HG03039 (cell line): ENCODE results near the gene ECE2.

Experiments
- ATAC-seq: cut with Tn5 transposase; IDR thresholded peaks from one replicate; pipeline ENCODE4 v1.9.1; 2021; ENCODE audit warnings: mild to moderate bottlenecking, moderate library complexity; ENCODE audit not compliant: unreplicated experiment

The ECE2 gene

GRCh38 chr3:184275961-184276910 lies at the start of gene ECE2:
Gene ECE2, plus strand, starts transcription at chr3:184276022. Its CDS starts 132 bp downstream, at chr3:184276154.
- no peak for ATAC-seq

- no peak for ATAC-seq
Measured at GRCh38 chr3:184227481-184227935, 48.3 kb upstream of the ECE2 start.

GRCh38 chr3:184228376-184229137 lies 47.3 kb upstream of the ECE2 start:
- no peak for ATAC-seq

DNA sequence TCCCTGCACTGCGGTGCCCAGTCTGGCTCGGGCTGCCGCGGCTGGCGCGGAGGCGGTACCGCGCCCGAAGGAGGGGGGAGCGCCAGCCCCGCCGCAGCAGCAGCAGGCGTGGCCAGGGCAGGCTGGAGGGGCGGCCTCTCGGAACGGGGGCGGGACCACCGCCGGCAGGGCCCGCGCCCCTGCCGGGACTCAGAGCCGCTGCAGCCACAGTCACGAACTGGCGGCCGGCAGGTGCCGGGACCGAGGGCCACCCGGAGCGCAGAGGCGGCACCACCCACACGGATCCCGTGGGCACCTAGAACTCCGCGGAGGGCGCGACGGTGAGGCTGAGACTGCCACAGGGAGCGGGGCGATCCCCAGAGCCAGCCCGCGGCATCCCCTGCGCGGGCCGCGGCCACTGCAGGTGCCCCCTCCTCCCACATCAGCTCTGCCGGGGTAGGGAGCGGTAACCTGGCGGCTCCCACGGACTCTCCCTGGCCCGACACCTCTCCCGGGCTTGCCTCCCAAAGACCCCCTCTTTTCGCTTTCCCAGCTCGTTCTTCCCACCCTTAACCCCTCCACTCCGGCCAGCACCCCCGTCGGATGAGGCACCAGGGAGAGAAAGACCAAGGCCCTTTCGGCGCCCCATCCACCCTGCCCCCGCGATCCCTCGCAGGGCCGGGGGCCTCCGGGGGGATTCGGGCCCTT lies 46.3 kb upstream of the ECE2 start, which contains the start of gene VWA5B2:
TSS of gene VWA5B2 (plus strand) at position 192 of the 687 bp plus-strand sequence. CDS start 944 bp downstream, outside the sequence.
- no peak for ATAC-seq

- no peak for ATAC-seq
Measured at GRCh38 chr3:184230081-184230602, 45.7 kb upstream of the ECE2 start.

- no peak for ATAC-seq
Measured at GRCh38 chr3:184230603-184231528, 45.0 kb upstream of the ECE2 start.

DNA sequence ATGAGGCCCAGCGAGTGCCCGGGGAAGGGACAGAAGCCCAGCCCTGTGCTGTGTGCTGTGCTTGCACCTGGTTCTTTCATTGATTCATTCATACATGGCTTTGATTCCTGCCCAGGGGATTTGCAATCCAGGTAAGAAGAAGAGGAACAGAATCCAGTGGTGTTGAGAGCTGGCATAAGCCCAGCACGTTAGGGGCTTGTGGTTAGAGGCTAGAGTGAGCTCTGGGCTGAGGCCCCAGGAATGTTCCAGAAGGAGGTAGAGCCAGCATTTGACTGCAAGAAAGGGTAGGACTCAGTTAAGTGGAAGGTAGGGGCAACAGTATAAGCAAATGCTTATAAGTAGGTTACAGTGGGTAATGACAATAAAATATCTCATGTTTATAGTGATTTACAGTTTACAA lies 44.2 kb upstream of the ECE2 start:
- ATAC-seq: no peak

- no peak for ATAC-seq
Measured at GRCh38 chr3:184233127-184233843, 42.5 kb upstream of the ECE2 start.

DNA sequence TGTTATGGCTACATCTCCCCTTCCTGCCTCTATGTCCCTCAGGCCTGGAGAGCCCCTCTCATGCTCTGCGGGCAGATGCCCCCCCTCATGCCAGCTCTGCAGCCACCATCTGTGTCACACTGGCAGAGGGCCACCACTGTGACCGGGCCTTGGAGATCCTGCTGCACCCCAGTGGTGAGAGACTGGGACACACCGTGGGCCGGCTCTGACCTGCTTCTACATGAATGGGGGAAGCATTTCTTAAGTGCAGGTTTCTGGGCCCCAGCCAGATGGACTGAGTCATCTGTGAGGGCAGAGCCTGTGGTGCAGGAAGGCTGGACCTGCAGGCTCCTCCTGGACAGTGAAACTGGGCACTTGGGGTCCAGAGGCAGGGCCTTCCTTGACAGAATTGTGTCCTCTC lies 41.6 kb upstream of the ECE2 start:
- no peak for ATAC-seq

DNA sequence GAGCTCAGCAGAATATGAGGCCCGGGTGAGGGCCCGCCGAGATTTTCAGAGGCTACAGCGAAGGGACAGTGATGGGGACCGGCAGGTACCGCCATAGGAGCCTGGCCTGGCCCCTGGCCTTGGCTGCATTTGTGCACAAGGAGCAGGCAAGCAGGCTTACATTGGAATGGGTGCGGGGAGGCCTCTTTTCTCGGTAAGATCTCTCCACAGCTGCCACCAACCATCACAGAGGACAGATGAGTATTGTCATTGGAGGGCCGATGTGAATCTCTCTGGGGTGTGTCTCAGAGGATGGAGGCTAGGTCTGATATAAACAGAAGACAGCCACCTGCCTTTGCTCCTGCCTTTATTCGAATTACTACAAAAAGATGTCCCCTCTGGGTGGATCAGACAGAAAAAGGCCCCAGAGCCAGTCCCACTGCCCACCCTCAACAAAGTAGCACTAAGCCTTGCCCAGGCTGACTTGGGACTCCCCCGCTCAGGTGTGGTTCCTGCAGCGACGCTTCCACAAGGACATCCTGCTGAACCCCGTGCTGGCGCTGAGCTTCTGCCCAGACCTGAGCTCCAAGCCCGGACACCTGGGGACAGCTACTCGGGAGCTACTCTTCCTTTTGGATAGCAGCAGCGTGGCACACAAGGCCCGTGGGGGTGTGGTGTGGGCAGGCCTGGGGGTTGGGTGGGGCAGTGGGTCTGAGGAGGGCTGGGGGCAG lies 41.0 kb upstream of the ECE2 start:
- ATAC-seq: no peak

DNA sequence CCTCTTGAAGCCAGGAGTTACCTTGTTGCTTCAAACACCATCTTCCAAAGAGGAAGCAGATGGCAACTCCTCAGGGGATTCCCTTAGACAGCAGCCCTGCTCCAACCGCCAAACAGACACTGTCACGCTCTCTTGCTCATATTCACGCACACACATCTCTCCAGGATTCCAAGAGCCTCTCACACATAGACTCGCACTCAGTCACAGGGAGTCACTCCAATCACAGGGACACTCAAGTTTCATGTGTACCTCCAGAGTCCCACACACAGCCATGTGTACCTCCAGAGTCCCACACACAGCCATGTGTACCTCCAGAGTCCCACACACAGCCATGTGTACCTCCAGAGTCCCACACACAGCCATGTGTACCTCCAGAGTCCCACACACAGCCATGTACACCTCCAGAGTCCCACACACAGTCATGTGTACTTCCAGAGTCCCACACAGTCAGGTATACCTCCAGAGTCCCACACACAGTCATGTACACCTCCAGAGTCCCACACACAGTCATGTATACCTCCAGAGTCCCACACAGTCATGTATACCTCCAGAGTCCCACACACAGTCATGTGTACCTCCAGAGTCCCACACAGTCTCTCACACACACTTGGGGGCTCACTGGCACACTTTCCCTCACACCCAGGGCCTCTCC lies 40.3 kb upstream of the ECE2 start:
- no peak for ATAC-seq

- no peak for ATAC-seq
Measured at GRCh38 chr3:184236033-184236410, 39.8 kb upstream of the ECE2 start.

DNA sequence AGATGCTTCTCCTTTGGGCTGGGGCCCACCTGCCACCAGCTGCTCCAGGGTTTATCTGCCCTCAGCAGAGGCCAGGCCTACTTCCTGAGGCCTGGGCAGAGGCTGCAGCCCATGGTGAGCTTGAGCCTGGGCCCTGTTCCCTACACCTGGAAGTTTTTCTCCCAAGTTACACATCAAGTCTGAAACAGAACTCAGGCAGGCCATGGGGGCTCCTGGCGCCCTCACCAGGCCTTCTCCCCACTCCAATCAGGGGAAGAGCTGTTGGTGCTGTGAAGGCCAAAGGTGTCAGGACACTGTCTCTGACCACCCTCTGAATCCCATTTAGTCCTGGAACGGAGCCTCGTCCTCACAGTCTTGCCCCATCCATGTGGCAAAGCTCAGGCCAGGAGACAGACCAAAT lies 39.2 kb upstream of the ECE2 start:
- no peak for ATAC-seq

GRCh38 chr3:184237211-184237610 lies 38.6 kb upstream of the ECE2 start:
- no peak for ATAC-seq

DNA sequence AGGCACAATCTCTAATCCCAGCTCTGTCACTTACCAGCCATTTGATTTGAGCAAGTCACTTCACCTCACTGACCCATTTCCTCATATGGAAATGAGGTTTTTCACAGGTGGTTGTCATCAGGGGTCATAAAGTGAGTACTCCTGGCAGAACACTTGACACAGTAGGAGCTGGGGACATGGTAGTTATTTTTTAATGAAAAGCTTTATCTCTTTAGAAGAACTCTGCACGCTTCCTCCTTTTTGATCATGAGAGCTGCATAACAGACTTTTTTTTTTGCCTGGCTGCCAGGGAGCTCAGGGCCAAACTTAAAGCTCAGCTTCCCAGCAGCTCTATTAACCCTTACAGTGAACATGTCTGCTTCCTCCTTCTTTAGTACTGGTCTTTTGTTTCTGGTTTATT lies 38.0 kb upstream of the ECE2 start:
- ATAC-seq: no peak

DNA sequence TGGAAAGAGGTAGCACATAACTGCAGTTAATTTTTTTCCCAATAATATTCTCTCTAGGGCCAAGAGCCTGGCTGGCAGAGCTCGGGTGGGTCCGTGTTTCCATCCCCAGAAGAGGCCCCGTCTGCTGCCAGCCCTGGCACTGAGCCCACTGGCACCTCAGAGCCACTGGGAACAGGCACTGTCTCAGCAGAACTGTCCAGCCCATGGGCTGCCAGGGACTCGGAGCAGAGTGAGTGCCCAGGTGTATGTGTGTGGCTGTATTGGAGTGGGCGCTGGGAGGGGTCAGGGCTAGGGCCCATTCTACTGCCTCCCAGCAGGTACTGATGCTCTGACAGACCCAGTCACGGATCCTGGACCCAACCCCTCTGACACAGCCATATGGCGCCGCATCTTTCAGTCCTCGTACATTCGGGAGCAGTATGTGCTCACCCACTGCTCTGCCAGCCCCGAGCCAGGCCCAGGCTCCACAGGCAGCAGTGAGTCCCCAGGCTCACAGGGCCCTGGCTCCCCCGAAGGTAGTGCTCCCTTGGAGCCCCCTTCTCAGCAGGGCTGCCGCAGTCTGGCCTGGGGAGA lies 37.5 kb upstream of the ECE2 start:
- ATAC-seq: no peak

DNA sequence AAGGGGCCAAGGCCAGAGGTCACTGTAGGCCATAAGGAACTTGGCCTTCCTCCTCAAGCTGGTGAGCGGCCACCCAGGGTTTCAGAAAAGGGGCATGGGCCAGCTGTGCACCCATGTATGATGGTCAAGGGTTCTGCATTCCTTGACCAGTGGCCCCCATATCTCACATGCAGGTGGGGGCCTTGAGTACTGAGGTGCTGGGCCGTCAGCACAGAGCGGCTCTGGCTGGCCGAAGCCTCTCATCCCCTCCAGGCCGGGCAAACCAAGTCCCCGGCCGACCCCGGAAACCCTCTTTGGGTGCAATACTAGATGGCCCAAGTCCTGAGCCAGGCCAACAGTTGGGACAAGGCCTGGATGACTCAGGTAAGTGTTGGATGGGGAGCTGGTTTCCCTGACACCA lies 36.6 kb upstream of the ECE2 start:
- ATAC-seq: no peak

GRCh38 chr3:184239708-184240107 lies 36.1 kb upstream of the ECE2 start:
- no peak for ATAC-seq
